HFF-Myc (cell line): ENCODE data around the gene GLIPR2.

Experiments used
- DNase-seq: peaks from one replicate; pipeline ENCODE4 v3.0.0-alpha.2; 2011; ENCODE audit warnings: low read depth; ENCODE audit errors: extremely low read depth
- H3K4me3 ChIP-seq: replicated peaks from 2 replicates; pipeline ENCODE4 v1.5.1; 2011; ENCODE audit warnings: low read depth, mild to moderate bottlenecking, control low read depth, low read length
- CTCF ChIP-seq: IDR thresholded peaks from 2 replicates; pipeline ENCODE4 v1.5.1; 2012; ENCODE audit warnings: mild to moderate bottlenecking, low read depth, low read length, control low read depth; ENCODE audit errors: missing control alignments

The GLIPR2 gene

GRCh38 chr9:36187414-36187813, 50.9 kb downstream of the GLIPR2 start:
- no peak for DNase-seq
- no peak overlapping the region for H3K4me3 ChIP-seq
- TF ChIP-seq CTCF = no peak

GRCh38 chr9:36188212-36188611, 51.7 kb downstream of the GLIPR2 start:
- no peak overlapping the region for H3K4me3 ChIP-seq
- no peak for TF ChIP-seq CTCF
- DNase-seq = no peak

GRCh38 chr9:36189976-36190375, 53.4 kb downstream of the GLIPR2 start:
- H3K4me3 ChIP-seq = peak overlapping the region; percentile 89
- no peak for TF ChIP-seq CTCF
- DNase-seq = no peak

- peak; percentile 99 for DNase-seq
- peak within 1 kb of the TSS; percentile 89 for H3K4me3 ChIP-seq
These were observed 54.1 kb downstream of the GLIPR2 start, which contains the start of gene CLTA for GRCh38 chr9:36190388-36191289. Gene CLTA, plus strand, starts transcription at chr9:36190921. Its CDS starts 136 bp downstream, at chr9:36191057.

GRCh38 chr9:36191290-36191645, 54.7 kb downstream of the GLIPR2 start:
- H3K4me3 ChIP-seq = peak overlapping the region; percentile 89
- DNase-seq = no peak
- no peak for TF ChIP-seq CTCF

More at GRCh38 chr9:36190388-36191289, 54.1 kb downstream of the GLIPR2 start, which contains the start of gene CLTA:
- TF ChIP-seq CTCF = peak; percentile 59

GRCh38 chr9:36191686-36192085, 55.2 kb downstream of the GLIPR2 start:
- no peak for TF ChIP-seq CTCF
- no peak for DNase-seq
- peak overlapping the region; percentile 89 for H3K4me3 ChIP-seq
